ENCODE results near the gene TAF7L.
"Not testable (repeated sequence)": the region's sequence is repeated elsewhere in the genome, so short reads cannot be mapped to it uniquely, and the experiment has no call there.

TAF7L gene, protein sequence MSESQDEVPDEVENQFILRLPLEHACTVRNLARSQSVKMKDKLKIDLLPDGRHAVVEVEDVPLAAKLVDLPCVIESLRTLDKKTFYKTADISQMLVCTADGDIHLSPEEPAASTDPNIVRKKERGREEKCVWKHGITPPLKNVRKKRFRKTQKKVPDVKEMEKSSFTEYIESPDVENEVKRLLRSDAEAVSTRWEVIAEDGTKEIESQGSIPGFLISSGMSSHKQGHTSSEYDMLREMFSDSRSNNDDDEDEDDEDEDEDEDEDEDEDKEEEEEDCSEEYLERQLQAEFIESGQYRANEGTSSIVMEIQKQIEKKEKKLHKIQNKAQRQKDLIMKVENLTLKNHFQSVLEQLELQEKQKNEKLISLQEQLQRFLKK

DNA sequence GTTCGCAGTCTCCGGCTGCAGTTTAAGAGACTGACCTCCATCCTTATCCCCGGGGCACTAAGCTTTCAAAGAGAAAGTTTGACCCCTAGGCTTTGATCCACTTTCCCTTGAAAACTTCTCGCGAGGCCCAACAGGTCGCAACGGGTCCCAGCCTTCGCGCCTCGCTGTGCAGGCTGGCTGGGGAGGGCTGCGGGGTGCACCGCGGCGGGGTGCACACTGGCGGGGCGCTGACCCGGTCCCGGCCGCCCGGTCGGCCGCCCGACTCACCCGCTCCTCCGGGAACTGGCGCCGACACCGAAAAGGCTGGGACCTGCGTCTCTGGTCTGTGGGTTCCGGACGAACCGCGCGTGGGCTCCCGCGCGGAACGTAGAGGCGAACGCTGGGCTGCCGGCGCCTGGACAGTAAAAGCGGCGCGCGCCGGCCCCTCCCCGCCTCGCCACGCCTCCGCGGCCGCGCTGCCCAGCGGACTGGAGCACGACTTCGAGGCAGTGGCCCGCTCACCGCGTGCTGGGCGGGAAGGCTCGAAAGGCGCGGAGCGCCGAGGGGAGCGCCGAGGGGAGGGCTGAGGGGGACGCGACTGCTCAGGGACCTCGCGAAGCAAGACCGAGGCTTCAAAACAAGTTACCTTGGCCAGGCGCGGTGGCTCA, at the start of gene TAF7L:
TAF7L (minus strand) TSS at position 378 of the 647 bp plus-strand sequence. CDS start 3,791 bp downstream, outside the sequence.
- no peak for DNase-seq (ENCODE audit: low spot score)

DNA sequence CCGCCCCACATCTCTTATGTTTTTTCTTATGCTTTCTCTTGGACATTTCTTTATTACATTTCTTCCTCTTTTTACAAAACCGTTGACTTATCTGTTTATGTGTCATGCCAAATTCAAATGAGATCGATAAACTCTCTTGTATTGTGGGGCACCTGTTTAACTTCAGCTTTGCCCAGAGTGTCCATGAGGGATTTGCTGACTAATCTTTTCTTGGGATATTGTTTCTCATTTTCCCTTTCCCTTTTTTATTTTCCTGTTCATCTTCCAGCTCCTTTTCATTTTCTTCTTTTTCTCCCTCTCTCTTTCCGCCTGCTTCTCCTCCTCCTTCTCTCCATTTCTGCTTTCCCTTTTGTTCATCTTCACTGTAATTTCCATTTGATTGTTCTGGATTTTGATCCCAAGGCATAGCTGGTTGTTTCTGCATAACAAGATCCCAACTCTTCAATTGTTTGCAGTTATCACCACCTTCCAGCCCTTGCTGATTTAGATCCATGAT, 46.7 kb upstream of the TAF7L start:
- DNase-seq (ENCODE audit: low spot score), result no peak

DNA sequence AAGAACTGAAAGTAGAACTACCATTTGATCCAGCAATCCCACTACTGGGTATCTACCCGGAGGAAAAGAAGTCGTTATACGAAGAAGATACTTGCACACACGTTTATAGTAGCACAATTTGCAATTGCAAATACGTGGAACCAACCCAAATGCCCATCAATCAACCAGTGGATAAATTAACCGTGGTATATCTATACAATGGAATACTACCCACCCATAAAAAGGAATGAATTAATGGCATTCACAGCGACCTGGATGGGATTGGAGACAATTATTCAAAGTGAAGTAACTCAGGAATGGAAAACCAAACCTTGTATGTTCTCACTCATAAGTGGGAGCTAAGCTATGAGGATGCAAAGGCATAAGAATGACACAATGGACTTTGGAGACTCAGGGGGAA, 43.2 kb upstream of the TAF7L start:
- DNase-seq (ENCODE audit: low spot score), result not testable (repeated sequence)

DNA sequence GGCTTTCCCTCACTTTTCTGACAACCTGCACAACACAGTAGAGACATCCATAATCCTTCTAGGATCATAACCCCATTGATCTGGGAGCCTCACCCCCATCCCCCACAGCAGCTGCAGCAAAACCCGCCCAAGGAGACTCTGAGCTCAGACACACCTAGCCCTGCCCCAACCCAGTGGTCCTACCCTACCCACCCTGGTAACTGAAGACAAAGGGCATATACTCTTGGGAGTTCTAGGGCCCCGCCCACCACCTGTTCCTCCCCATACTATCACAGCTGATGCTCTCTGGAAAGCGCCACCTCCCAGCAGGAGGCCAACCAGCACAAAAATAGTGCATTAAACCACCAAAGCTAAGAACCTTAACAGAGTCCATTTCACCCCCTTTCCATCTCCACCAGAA, 35.5 kb upstream of the TAF7L start:
- DNase-seq (ENCODE audit: low spot score), result not testable (repeated sequence)

DNA sequence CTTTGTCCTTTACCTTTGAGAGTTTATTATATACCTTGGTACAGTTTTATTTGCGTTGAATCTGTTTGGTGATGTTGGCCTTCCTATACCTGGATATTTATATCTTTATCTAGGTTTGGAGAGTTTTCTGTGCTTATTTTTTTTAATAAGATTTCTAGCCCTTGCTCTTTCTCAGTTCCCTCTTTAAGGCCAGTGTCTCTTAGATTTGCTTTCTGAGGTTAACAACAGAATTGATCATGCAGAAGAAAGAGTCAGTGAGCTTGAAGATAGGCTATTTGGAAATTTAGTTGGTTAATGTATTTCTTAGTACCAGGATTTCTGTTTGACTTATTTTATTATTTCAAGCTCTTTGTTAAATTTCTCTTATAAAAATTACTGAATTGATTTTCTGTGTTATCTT, 12.7 kb upstream of the TAF7L start:
- no peak for DNase-seq (ENCODE audit: low spot score)

DNA sequence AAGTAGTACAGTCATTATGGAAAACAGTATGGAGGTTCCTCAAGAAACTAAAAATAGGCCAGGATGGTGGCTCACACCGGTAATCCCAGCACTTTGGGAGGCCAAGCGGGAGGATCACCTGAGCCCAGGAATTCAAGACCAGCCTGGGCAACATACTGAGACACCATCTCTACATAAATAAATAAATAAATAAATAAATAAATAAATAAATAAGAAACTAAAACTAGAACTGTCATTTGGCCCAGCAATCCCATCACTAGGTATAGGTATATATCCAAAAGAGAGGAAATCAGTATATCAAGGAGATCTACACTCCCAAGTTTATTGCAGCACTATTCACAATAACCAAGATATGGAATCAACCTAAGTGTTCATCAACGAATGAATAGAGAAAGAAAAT, 4.5 kb upstream of the TAF7L start:
- DNase-seq (ENCODE audit: low spot score), result not testable (repeated sequence)

DNA sequence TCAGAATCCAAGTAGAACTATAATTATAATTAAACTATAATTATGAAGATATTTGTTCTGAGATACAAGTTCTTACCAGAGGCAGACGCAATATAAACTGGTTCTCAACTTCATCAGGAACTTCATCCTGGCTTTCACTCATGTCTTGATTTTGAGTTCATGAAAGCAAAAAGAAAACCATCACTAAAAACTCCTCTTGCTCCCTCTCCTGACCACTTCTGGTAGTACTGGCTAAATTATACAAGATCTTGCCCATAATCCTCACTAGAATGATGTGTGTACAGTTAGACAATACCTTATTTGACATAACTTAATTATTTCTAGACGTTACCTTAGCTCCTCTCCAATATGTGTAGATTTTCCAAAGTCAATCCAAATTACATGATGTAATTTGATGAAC, 3.7 kb downstream of the TAF7L start:
- peak; percentile 43 for DNase-seq (ENCODE audit: low spot score)

DNA sequence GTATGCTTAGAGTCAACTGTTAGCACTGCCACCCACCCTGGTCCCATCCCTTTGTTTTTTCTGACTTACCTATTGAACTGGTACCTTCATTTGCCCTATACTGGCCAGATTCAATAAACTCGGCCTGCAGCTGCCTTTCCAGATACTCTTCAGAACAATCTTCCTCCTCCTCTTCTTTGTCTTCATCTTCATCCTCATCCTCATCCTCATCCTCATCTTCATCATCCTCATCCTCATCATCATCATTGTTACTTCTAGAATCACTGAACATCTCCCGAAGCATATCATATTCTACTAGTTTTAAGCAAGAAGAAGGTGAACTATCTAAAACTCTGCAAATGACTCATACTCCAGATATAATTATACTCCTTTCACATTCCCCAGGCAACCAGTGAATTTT, 14.9 kb downstream of the TAF7L start:
- no peak for DNase-seq (ENCODE audit: low spot score)

DNA sequence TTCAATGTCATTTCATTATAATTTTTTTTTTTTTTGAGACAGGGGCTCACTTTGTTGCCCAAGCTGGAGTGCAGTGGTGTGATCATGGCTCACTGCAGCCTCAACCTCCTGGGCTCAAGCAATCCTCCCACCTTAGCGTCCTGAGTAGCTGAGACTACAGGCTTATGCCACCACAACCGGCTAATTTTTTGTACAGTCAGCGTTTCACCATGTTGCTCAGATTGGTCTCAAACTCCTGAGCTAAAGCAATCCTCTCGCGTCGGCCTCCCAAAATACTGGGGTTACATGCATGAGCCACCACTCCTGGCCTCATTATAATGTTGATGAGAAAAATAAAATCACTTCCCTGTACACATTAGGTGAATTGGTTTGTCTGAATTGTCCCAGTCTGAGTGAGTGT, 16.9 kb downstream of the TAF7L start:
- DNase-seq (ENCODE audit: low spot score), result no peak

DNA sequence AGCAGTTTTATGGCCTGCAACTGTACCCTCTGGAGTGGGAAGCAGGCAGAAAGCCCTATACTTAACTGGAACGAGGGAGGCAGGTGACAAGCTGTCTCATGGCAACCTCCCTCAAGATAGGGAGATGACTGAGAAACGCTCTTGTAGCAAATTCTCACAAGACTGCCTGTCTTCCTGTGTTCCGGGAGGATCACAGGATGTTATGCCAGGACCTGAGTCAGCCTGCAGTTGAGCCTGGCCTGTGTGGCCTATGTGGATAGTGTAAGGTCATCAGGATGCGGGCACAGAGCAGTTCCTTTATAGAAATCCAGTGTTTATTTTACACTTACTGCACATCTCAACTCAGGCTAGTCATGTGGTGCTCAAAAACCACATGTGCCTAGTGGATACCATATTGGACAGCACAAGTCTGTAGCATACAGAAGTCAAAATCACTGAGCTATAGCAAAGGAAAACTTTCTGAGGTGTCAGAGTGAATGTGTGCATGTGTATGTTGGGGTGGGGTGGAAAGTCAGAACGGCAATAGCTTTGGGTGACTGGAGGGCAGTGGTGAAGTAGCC, 25.2 kb downstream of the TAF7L start:
- no peak for DNase-seq (ENCODE audit: low spot score)

DNA sequence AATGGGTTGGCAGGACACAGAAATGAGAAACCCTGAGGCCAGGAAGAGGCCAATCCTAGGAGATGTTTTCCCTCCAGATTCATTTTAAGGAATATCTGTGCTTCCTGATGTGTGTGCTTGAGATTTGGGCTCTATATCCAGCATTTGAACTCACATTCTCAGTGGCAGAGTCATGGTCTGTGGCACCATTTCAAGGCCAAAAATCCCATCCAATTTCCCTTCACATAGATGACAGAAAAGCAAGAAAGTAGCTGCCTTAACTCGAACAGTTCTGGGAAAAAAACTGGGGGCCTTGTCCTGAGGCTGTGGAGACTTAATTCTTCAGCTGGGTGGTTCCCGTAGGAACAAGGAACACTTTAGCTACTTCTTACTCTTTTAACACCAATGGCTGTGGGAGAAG, 27.4 kb downstream of the TAF7L start:
- no peak for DNase-seq (ENCODE audit: low spot score)

DNA sequence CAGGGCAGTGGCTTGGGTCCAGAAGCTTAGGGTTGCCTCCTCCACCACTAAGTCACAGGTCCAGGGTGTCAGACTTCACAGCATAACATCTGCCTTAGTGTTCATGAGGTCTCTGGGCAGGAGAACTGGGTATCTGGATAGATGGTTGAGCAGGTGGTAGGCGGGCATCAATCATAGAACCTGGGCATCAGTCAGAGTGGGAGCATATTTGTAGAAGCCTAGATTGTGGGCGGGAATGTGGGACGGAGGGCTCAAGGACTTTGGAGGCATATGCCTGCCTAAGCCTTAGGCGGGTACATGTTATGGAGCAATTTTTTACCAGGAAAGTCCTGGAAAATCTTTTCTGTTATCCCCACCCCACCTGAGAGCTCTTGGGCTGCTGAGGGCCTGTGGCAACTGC, 28.5 kb downstream of the TAF7L start:
- DNase-seq (ENCODE audit: low spot score), result no peak

DNA sequence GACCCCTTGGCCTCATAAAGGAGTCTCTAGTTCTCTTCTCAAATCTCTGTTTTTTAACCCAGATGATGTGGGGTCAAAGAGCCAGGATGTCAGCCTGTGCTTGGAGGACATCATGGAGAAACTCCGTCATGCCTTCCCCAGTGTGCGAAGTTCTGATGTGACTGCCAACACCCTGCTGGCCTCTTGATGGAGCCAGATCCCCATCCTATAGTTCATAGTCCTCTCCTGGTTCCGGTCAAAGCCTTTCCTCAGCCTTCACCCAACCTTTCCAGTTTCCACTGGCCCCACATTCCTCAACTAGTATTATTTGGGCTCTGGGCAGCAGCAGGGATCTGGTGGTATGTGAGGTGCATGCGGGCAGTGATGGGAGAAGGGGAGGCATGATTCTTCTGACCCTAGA, 30.7 kb downstream of the TAF7L start:
- DNase-seq (ENCODE audit: low spot score), result no peak

DNA sequence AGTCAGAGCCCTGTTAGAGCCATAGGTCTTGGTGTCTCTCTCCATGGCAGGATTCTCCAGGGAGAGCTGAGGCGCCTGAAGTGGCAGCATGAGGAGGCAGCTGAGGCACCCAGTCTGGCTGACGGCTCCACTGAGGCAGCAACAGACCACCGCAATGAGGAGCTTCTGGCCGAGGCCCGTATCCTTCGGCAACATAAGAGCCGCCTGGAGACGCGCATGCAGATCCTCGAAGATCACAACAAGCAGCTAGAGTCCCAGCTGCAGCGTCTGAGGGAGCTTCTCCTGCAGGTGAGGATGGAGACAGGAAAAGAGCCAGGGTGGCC, 32.9 kb downstream of the TAF7L start:
- no peak for DNase-seq (ENCODE audit: low spot score)

DNA sequence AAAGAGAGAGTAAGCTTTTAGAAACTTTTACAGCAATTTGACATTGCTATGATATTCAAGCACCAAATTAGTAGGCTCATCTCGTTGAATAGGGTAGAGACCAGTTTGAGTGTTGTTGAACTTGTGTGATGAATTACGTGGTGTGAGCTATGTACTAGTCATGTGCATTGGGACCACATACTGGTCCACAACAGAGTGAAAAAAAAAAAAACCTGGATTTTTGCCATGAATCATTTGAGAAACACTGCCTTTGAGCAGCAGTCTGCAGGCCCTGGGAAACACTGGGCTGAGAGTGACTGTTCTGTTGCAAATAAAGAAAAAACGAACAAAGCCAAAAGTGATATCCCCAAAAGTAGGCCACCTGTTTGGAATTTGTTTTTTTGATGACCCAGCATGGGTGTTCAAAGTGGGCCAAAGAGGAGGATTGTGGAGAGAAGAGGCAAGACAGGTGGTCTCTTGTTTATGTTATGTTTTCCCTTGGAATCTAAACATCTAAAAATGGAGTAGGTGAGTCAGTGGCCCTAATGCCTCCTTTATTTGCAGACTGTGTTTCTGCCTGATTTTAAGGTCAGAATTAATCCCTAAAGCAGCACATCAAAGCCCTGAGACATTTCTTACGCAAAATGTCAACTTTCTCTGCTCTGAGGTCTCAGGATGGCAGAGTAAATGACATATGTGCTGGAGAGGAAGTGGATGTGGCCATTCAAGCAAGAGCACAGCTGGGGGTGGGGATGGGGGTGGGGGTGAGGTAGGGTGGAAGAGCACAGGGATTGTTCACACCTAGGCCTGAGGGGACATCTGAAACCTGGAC, 33.5 kb downstream of the TAF7L start:
- no peak for DNase-seq (ENCODE audit: low spot score)

DNA sequence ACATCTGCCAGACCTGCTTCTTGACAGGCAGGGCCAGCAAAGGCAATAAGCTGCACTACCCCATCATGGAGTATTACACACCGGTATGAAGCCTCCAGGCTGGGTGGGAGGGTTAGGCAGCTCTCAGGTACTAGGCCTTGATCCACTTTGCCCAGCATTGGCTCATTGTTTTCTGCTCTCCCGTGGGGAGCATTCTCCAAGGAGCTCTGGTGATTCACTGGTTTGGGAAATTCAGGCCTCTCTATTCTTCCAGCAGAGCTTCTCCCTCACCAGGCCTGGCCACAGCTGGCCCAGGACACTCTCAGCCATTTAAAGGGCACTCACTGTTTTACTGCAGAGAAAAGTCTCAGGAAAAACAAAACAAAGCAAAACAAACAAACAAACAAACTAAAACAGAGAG, 38.5 kb downstream of the TAF7L start:
- DNase-seq (ENCODE audit: low spot score), result no peak

DNA sequence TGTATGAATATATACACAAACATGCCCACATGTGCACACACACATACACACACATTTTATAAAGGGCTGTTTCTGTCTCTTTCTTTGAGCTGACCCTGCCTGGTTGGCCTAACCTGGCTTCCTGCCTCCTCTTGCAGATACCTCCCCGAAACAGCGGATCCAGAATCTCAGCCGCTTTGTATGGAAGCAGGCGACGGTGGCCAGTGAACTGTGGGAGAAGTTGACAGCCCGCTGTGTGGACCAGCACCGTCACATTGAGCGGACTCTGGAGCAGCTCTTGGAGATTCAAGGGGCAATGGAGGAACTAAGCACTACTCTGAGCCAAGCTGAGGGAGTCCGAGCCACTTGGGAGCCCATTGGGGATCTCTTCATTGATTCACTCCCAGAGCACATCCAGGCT, 49.6 kb downstream of the TAF7L start:
- no peak for DNase-seq (ENCODE audit: low spot score)

DNA sequence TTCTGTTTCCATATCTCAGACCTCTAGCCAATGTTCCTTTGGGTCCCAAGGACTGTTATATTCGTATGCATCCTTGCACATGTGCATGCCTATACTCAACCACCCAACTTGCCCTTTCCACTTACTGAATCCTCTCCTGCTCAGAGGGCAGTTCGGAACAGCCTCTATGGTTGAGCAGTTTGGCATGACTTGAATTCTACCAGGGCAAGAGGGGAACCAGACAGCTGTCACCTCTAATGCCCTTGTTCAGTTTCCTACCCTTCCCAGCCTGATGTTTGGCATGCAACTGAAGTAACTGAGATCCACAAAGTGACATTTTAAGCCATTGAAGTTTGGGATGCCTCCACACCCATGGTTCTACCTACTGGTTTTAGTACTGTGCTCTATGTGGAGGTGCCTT, 54.1 kb downstream of the TAF7L start:
- DNase-seq (ENCODE audit: low spot score), result no peak

DNA sequence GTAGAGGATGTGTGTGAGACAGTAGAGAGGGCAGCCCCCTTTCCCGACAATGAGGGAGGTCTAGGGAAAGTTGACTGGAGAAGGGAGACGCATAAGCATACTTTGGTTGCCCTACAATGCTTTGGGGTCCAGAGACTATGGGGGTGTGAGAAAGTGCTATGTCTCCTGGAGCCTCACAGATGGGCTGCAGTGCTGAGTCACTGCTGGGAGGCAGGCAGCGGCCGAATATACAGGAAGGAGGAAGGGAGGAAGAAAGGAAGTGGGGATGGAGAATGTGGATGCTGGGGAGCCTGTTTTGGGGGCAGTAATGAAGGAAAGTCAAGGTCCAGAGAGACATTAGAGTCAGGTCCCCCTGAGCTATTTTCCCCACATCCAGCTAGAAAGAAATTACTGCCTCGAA, 58.8 kb downstream of the TAF7L start:
- no peak for DNase-seq (ENCODE audit: low spot score)

DNA sequence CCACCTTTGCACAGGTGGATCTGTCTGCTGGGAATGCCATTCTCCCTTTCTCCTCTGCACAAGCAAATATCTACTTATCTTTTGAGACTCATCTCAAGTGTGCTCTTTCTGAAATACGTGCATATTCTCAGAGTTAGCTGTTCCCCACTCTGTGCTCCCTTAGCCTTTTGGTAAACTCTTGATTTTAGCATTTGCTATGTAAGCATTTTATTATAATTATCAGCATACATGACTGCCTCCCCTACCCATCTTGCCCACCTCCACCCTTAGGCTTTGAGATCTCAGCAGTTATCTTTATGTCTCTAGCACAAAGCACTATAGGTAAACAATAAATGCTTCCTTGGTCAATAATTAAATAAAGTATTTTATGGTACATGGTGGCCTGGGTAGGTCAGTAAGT, 60.1 kb downstream of the TAF7L start:
- DNase-seq (ENCODE audit: low spot score), result no peak

DNA sequence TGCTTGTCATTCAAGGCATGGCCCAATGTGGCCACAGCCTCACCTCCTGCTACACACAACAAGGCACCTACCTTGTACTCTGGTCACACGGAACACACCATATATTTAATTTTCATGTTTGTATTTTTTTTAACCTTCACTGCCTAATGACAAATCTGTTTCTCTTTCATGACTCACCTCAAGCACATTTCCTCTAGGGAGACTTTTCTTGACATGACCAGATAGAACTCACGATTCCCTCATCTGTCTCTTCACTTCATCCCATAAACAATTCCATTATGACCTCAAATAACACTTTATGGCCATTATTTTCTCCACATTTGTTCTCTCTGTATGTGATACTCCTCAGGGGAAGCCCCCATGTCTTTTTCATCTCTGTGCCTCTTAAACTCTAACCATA, 60.5 kb downstream of the TAF7L start:
- no peak for DNase-seq (ENCODE audit: low spot score)

DNA sequence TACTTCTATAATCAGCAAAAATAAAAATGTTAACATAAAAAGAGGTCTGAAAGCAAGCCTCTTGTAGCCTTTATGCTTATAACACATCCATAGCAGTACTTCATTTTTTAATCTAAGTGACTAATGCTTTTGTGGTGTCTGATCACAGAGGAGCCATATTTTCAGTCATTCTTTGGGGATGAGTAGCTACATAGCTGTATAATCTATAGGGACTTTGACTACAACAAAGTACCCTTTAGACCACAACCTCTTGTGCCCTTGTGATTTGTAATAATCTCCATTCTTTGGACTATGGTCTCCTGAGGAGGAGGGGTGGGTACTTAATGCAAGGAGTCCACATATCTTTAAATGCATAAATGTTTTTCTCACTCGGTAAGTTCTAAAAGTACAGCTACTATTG, 62.0 kb downstream of the TAF7L start:
- DNase-seq (ENCODE audit: low spot score), result no peak

DNA sequence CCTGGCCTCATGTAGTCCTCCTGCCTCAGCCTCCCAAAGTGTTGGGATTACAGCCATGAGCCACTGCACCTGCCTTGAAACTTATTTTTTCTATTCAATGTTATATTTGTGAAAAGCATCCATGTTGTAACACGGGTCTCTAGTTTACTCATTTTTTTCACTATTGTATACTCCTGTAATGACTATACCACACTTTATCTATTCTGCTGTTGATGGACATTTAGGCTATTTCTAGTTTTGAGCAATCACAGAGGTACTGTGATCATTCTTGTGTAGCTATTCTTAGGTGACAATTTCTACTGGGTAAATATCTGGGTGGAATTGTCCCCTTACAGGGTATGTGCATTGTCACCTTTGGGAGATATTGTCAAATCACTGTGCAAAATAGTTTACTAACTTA, 67.9 kb downstream of the TAF7L start:
- peak; percentile 32 for DNase-seq (ENCODE audit: low spot score)

Data from activated CD4-positive, alpha-beta T cell treated with anti-CD3 and anti-CD28 coated beads, Interleukin-2, Interleukin-4, amounts not matched to agents 100 ng/mL and 50 ng/mL, durations not matched to agents 16 hours and 8 hours (primary cell).